Thyroid gland (tissue), 4 donors: ENCODE data around the gene DIP2C. TPM values are rescaled to one million over a fixed set of nuclear protein-coding genes. Genes with fewer than 3 reads are reported as not detected.

Source experiments
- DNase-seq, 2 donors: peaks; one replicate each; pipeline ENCODE4 v3.0.0-alpha.2; 2019
- H3K27ac ChIP-seq, 3 donors: fragments of 200-600 bp; sonication (generic); 1 replicate in 2 of 3; 2 replicates in 1 of 3; pipeline ENCODE4 v1.5.1; 2016 to 2019; ENCODE audit warnings: mild to moderate bottlenecking in 1 of 3, moderate library complexity in 1 of 3
- H3K27me3 ChIP-seq: fragments of 200-600 bp; sonication (generic); one replicate; pipeline ENCODE4 v1.5.1; 2019
- H3K36me3 ChIP-seq, 2 donors: fragments of 200-600 bp; sonication (generic); one replicate each; pipeline ENCODE4 v1.5.1; 2016 to 2019
- H3K4me1 ChIP-seq, 2 donors: fragments of 200-600 bp; sonication (generic); one replicate each; pipeline ENCODE4 v1.5.1; 2017 to 2019
- H3K4me3 ChIP-seq, 3 donors: fragments of 200-600 bp; sonication (generic); replicated peaks in 1 of 3; 1 replicate in 2 of 3; 2 replicates in 1 of 3; pipeline ENCODE4 v1.5.1; 2016; ENCODE audit warnings: mild to moderate bottlenecking in 1 of 3
- H3K9me3 ChIP-seq: fragments of 200-600 bp; sonication (generic); one replicate; pipeline ENCODE4 v1.5.1; 2017
- CTCF ChIP-seq, 6 experiments: fragments of 200-600 bp in 3 of 6; fragments of 450-650 bp in 3 of 6; sonication (generic) in 3 of 6; IDR thresholded peaks; one replicate each; pipeline ENCODE4 v1.5.1; 2016 to 2019; ENCODE audit warnings: antibody characterized with exemption in 6 of 6, mild to moderate bottlenecking in 2 of 6, inconsistent platforms in 1 of 6, moderate library complexity in 1 of 6
- POLR2A ChIP-seq, 2 donors: fragments of 450-650 bp; IDR thresholded peaks; one replicate each; pipeline ENCODE4 v1.6.1; 2017; ENCODE audit warnings: antibody characterized with exemption in 2 of 2, mild to moderate bottlenecking in 2 of 2, moderate library complexity in 1 of 2
- WGBS, 2 donors: methylation state at CpG; one replicate each; pipeline ENCODE4 v1.1.5; 2017; 5-methylcytosine and 5-hydroxymethylcytosine counted together
- intact Hi-C: fragments of 100-400 bp; cut with DNase I; formaldehyde crosslinking; loops from one replicate; pipeline ENCODE4 v1.15.1; 2023
- total RNA-seq, 4 donors: library from RNA; depleted of rRNA; stranded (reverse); fragments of >200 nt; gene quantifications; one replicate each; pipeline ENCODE4 v1.2.3, GENCODE V29; 2016

The DIP2C gene, protein sequence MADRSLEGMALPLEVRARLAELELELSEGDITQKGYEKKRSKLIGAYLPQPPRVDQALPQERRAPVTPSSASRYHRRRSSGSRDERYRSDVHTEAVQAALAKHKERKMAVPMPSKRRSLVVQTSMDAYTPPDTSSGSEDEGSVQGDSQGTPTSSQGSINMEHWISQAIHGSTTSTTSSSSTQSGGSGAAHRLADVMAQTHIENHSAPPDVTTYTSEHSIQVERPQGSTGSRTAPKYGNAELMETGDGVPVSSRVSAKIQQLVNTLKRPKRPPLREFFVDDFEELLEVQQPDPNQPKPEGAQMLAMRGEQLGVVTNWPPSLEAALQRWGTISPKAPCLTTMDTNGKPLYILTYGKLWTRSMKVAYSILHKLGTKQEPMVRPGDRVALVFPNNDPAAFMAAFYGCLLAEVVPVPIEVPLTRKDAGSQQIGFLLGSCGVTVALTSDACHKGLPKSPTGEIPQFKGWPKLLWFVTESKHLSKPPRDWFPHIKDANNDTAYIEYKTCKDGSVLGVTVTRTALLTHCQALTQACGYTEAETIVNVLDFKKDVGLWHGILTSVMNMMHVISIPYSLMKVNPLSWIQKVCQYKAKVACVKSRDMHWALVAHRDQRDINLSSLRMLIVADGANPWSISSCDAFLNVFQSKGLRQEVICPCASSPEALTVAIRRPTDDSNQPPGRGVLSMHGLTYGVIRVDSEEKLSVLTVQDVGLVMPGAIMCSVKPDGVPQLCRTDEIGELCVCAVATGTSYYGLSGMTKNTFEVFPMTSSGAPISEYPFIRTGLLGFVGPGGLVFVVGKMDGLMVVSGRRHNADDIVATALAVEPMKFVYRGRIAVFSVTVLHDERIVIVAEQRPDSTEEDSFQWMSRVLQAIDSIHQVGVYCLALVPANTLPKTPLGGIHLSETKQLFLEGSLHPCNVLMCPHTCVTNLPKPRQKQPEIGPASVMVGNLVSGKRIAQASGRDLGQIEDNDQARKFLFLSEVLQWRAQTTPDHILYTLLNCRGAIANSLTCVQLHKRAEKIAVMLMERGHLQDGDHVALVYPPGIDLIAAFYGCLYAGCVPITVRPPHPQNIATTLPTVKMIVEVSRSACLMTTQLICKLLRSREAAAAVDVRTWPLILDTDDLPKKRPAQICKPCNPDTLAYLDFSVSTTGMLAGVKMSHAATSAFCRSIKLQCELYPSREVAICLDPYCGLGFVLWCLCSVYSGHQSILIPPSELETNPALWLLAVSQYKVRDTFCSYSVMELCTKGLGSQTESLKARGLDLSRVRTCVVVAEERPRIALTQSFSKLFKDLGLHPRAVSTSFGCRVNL (N-terminal part only)
- 10 to 100 TPM; 11.4 to 14.6 (median 12.3) TPM for total RNA-seq

- Histone ChIP-seq H3K9me3 (no peaks in the 10 kb centered on the region), H3K27me3 (no peaks in the 10 kb centered on the region), H3K4me3 (peak within 1 kb of the TSS; percentile 35 to 69 (median 59)), H3K27ac (peak within 1 kb of the TSS; percentile 20 to 88 (median 77)), H3K4me1 (peaks cover 9 to 12% of the 10 kb centered on the region in 2 donors), H3K36me3 (no peaks in the 10 kb centered on the region)
- WGBS, 2 donors = 2 to 10% methylated on average over 7 to 12 of the region's 137 CpGs
- DNase-seq = peak; percentile 71 to 72
- TF ChIP-seq POLR2A (IDR thresholded peaks at IDR 0.05) = peak in 1 of 2 donors; percentile 58
- TF ChIP-seq CTCF (IDR thresholded peaks at IDR 0.05) = no peak
- intact Hi-C loops = loop anchor here (5.0 to 10.0 kb wide), 2 partner anchors 182 to 245 kb away; partner anchors contain the start of gene LARP4B
These were observed at the start of gene DIP2C for GRCh38 chr10:689452-690371. Gene DIP2C (minus strand): TSS chr10:689668. CDS start chr10:689578, 90 bp downstream.

DNA sequence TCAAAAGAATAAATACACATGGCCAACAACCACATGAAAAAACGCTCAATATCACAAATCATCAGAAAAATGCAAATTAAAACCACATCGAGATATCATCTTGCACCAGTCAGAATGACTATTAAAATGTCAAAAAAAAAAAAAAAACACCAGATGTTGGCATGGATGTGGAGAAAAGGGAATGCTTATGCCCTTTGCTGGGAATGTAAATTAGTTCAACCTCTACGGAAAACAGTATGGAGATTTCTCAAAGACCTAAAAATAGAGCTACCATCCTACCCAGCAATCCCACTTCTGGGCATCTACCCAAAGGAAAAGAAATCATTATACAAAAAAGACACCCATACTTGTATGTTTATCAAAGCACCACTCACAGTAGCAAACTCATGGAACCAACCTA is 45.0 kb upstream of the DIP2C start:
- no peaks in the 10 kb centered on the region for H3K4me1 ChIP-seq
- whole genome bisulfite sequencing, 2 donors = 81 to 85% methylated on average over 3 of the region's 3 CpGs
- intact Hi-C loops = no loop called here
- no peaks in the 10 kb centered on the region for H3K36me3 ChIP-seq
- TF ChIP-seq CTCF (IDR thresholded peaks at IDR 0.05) (no peak), POLR2A (IDR thresholded peaks at IDR 0.05) (no peak)
- no peaks in the 10 kb centered on the region for H3K27me3 ChIP-seq
- no peaks in the 10 kb centered on the region for H3K9me3 ChIP-seq
- DNase-seq = no peak
- no peak overlapping the region for H3K4me3 ChIP-seq
- H3K27ac ChIP-seq = no peak overlapping the region

- intact Hi-C loops = no loop called here
- 77 to 83% methylated on average over 9 of the region's 9 CpGs for WGBS, 2 donors
- Histone ChIP-seq H3K27ac (no peak overlapping the region), H3K4me3 (no peak overlapping the region), H3K9me3 (no peaks in the 10 kb centered on the region), H3K27me3 (no peaks in the 10 kb centered on the region), H3K4me1 (no peaks in the 10 kb centered on the region), H3K36me3 (no peaks in the 10 kb centered on the region)
- no peak for DNase-seq
- TF ChIP-seq POLR2A (IDR thresholded peaks at IDR 0.05) (no peak), CTCF (IDR thresholded peaks at IDR 0.05) (no peak)
These were observed 43.6 kb upstream of the DIP2C start for GRCh38 chr10:733086-733485.

- Histone ChIP-seq H3K36me3 (no peaks in the 10 kb centered on the region), H3K4me3 (no peak overlapping the region), H3K9me3 (no peaks in the 10 kb centered on the region), H3K4me1 (no peaks in the 10 kb centered on the region), H3K27ac (no peak overlapping the region), H3K27me3 (no peaks in the 10 kb centered on the region)
- DNase-seq = no peak
- intact Hi-C loops = no loop called here
- TF ChIP-seq CTCF (IDR thresholded peaks at IDR 0.05) = no peak
- no peak for TF ChIP-seq POLR2A (IDR thresholded peaks at IDR 0.05)
- WGBS, 2 donors = 69 to 85% methylated on average over 4 to 8 of the region's 8 CpGs
These were observed 39.7 kb upstream of the DIP2C start for GRCh38 chr10:729213-729612.
